Fibroblast of lung (primary cell): ENCODE data around the gene SPINK9.

Source experiments
- CTCF ChIP-seq, 2 donors: IDR thresholded peaks in 1 of 2; conservative IDR thresholded peaks in 1 of 2; 1 replicate in 1 of 2; 2 replicates in 1 of 2; pipeline ENCODE4 v1.5.1; 2011 to 2012; ENCODE audit warnings: low read length in 2 of 2, control low read depth in 1 of 2, inconsistent platforms in 1 of 2, low read depth in 1 of 2, mild to moderate bottlenecking in 1 of 2
- EZH2 ChIP-seq: IDR thresholded peaks from 2 replicates; pipeline ENCODE4 v1.5.1; 2012; ENCODE audit warnings: low read length, control low read depth, mild to moderate bottlenecking; ENCODE audit errors: missing control alignments

GRCh38 chr5:148312153-148312552 lies 23.2 kb upstream of the SPINK9 start, which contains the start of gene SPINK7:
- TF ChIP-seq CTCF (conservative IDR thresholded peaks at IDR 0.05 in 1 of 2, IDR thresholded peaks at IDR 0.05 in 1 of 2; ENCODE audit: low read depth in 1 of 2, low read length in 2 of 2) (no peak), EZH2 (no peak)
